ENCODE results near the gene DNMT3L.

The DNMT3L gene

DNA sequence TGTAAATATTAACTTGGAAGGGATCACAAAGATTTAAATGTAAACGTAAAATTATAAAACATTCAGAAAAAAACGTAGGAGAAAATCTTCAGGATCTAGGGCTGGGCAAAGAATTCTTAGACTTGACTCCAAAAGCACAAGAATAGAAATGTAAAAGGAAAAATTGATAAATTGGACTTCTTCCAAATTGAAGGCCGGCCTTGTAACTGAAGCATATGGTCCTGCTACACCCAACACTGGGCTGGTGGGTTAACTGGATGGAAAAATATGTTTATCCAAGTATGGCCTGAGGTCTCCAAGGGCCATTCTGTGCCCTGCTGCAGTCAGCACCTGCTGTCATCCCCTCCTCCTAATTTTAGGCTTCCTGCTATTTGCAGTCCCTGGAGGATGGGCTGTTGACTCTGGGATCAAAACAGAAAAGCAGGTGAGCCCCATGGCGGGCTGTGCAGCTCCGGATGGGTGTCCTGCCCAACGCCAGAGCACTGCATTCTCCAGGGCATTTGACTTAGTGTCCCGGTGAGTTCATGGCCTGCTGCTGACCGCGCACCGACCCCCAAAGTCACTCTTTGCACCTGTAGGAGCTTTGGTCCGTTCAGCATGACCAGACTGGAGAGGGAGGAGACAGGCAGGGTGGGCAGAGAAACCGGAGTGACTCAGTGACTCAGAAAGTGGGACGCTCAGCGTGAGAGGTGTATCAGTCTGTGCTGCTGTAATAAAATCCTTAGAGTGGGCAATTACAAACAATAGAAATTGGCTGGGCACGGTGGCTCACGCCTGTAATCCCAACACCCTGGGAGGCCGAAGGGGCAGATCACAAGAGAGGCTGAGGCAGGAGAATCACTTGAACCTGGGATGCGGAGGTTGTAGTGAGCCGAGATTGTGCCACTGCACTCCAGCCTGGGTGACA is 17.9 kb upstream of the DNMT3L start:
- in situ Hi-C loops (cut with MboI; ENCODE audit: low sequenced_read_pairs): no loop called here

DNA sequence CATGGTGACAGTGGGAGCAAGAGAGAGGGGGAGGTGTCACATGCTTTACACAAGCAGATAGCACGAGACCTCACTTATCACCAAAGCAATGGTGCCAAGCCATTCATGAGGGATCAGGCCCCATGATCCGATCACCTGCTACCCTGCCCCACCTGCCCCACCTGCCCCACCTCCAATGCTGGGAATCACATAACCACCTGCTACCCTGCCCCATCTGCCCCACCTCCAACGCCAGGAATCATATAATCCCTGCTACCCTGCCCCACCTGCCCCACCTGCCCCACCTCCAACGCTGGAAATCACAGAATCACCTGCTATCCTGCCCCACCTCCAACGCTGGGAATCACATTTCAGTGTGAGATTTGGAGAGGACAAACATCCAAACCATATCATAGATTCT is 13.3 kb upstream of the DNMT3L start:
- in situ Hi-C loops (cut with MboI; ENCODE audit: low sequenced_read_pairs): no loop called here

DNA sequence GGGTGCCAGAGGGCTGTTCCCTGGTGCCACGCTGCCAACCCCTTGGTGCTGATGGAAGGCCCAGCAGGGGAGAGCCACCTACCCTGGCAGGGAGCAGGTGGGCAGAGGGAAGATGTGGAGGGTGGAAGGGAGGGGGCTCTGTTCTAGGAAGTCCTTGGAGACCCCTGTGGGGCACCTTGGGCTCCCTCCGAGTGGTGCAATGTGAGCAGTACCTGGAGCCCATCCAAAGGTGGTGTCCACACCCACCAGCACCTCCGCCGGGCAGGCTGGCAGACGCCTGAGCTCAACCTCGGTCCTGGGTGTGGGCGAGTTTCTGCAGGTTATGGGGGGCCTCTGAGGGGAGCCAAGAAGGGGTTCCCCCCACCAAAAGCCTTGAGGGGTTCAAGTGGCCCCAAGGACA is 11.3 kb upstream of the DNMT3L start:
- in situ Hi-C loops (cut with MboI; ENCODE audit: low sequenced_read_pairs): no loop called here

DNA sequence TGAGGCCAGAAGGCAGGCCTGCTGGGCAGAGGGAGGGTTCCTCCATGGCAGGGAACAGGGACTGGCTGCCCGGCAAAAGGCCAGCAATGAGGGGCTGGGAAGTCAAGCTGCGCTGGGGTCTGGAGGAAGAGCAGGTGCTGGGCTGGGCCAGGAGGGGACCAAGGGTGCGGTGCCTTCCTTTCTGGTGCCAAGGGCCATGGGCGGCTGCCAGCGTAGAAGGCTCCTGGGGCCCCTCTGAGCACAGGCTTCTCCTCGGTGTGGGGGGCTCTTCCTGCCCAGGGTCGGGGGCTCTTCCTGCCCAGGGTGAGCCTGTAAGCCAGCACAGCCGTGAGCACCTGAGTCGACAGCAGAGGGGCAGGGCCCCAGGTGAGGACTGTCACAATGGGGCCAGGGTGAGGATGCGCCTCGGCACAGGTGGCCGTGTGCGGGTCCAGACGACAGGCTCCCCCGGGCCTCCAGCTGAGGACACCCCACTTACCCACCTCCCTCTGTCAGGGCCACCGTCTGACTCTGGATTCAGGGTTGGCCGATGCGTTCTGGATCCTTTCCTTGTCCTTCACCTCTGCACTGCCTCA is 10.7 kb upstream of the DNMT3L start:
- in situ Hi-C loops (cut with MboI; ENCODE audit: low sequenced_read_pairs): no loop called here

DNA sequence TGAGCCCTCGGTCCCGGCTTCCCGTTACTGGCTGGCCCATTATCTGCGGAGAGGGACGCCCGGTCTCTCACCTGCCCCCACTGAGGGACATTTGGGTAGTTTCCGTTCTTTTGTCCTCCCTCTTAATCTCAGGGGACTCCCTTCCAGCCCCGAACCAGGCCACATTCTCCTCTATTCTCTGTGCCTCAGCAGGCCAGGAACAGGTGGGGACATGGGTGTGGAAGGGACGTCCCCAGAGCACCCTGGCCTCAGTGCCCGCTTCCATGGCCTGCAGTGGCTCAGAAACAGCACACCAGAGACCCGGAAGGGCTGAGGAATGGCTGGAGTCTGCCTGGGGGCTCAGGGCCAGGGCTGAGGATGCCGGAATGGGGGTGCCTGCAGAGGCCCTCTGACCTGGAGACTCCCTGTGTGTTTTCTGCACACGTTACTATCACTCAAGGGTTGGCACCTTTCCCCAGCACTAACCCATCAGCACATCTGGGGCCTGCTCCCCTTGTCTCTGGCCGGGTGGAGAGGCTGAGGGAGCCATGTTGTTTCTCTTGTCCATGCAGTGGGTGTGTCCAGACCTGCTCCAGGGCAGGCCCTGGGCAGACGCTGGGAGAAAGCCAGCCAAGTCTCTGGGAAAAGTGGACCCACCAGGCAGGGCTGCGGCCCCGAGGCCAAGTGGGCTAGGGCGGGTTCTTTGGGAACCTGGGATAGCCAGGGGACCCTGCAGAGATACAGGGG is 10.0 kb upstream of the DNMT3L start:
- in situ Hi-C loops (cut with MboI; ENCODE audit: low sequenced_read_pairs): no loop called here

DNA sequence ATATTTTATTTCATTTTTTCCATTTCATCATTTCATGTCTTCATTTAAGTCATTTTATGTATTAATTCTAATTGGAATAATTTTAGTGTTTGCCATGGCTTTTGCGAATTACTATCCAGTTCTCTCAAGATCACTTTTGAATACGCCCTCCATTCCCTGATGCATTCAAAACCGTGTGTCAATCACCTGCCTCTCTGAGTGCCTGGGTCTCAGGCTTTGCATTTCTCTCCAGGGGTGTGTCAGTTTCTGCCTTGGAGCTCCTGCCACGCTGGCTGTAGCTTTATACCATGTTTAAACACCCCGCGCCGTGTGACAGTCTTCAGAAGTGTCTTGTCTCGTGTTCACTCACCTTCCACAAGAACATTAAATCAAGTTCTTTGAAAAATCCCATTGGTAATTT is 7.4 kb upstream of the DNMT3L start:
- in situ Hi-C loops (cut with MboI; ENCODE audit: low sequenced_read_pairs): no loop called here

DNA sequence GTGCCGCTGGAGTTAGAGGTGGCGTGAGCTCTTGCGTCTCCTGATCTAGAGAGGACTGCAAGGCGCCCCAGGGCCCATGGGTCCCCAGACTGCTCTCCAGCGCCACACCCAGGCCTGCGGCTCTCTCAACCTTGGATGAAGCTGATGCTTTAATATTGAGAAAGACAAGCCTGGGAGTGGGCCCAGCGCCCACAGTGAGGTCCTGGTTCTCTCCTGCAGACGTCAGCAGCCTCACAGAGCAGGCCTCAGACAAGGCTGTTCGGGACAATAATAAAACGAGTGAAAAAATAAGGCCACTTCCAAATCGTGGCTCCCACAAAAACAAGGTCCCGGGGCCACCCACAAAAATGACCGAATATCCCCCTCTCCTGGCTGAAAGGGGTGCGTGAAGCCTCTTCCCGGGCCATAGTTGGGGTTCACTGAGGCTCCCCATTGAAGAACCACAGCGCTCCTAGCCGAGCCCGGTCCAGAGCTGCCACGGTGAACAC is 6.0 kb upstream of the DNMT3L start:
- in situ Hi-C loops (cut with MboI; ENCODE audit: low sequenced_read_pairs): no loop called here

DNA sequence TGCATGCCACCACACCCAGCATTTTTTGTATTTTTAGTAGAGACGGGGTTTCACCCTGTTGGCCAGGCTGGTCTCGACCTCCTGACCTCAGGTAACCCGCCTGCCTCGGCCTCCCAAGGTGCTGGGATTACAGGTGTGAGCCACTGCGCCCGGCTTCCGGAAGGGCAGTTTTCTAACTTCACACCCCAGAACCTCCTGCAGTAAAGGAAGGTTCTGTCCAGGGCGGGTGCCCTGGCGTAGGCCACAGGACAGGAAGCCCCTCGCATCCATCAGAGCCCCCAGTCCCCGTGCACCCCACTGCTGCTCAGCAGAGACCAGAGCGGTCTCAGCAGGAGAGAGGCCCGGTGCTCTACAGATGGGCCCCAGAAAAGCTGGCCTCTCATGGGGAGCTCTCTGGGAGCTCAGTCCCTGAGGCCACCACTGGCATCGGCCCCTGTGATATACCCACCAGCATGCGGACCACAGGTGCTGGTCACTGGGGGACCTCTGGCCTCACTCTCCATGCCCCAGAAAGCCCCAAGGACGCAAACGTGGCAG is 4.1 kb upstream of the DNMT3L start:
- in situ Hi-C loops (cut with MboI; ENCODE audit: low sequenced_read_pairs): no loop called here

DNA sequence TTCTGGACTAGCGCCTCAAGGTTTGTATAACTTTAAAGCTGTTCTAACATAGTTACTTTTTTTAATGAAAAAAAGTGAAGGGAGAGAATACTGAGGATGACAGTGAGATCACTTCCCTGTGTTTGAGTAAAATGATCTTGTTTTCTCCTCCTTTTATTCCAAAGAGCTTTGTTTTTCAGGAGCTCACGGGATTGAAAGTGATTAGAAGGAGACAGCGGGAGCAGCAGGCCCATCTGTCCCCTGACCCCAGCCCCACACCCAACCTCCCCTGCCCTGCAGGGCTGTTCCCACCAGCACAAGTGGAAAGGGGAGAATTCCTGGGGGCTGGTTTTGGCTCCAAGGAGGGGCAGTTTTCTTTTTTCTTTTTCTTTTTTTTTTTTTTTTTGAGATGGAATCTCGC is 2.1 kb upstream of the DNMT3L start:
- in situ Hi-C loops (cut with MboI; ENCODE audit: low sequenced_read_pairs): no loop called here

DNA sequence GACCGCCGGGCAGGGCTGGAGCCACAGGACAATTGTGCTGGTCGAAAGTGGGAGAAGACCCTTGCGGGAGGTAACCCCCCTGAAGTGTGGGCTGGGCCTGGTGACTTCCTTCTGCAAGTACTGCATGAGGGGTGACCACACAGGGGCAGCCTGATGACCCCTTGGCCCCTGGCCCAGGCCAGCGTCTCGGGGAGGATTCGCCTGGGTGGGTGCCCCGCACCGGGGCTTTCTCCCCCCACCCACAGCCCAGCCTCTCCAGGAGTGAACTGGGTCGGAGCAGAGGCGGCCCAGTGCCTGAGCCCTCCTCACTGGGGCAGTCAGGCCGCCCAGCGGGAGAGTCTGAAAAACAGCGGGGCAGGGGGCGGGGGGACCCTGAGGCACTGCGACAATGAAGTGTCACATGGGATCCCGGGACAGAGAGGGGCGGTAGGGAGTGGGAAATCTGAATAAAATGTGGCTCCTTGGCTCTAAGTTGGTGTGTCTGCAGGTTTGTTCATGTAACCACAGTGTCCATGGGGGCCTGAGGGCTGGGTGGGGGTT is 1.6 kb upstream of the DNMT3L start:
- in situ Hi-C loops (cut with MboI; ENCODE audit: low sequenced_read_pairs): no loop called here

DNA sequence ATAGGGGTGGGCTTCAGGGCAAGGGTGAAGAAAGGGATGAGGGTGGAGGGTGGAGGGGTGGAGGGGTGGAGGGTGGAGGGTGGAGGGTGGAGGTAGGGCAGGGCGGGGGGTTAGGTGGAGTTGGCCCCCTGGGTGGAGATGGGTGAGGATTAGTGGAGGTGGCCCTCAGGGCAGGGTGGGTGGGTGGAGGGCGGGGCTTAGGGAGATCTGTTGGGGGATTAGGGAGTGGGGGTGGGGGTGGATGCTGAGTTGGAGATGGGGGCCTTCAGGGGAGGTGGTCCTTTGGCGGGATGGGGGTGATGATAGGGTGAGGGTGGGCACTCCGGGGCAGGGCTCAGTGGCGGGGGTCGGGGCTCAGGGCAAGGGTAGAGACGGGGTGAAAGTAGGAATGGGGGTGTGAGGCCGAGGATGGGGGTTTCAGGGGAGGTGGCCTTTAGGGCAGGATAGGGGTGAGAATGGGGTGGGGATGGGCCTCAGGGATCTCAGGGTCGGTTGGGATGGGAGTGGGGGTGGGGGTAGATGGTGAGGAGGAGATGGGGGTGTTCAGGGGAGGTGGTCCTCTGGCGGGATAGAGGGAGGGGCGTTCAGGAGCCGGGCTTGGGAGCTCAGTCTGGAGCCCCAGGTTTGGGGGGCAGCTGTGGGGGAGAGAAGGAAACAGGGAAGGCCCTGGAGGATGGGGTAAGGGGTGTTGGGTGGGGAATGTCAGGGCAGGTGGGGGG is 800 bp upstream of the DNMT3L start:
- in situ Hi-C loops (cut with MboI; ENCODE audit: low sequenced_read_pairs): no loop called here

DNA sequence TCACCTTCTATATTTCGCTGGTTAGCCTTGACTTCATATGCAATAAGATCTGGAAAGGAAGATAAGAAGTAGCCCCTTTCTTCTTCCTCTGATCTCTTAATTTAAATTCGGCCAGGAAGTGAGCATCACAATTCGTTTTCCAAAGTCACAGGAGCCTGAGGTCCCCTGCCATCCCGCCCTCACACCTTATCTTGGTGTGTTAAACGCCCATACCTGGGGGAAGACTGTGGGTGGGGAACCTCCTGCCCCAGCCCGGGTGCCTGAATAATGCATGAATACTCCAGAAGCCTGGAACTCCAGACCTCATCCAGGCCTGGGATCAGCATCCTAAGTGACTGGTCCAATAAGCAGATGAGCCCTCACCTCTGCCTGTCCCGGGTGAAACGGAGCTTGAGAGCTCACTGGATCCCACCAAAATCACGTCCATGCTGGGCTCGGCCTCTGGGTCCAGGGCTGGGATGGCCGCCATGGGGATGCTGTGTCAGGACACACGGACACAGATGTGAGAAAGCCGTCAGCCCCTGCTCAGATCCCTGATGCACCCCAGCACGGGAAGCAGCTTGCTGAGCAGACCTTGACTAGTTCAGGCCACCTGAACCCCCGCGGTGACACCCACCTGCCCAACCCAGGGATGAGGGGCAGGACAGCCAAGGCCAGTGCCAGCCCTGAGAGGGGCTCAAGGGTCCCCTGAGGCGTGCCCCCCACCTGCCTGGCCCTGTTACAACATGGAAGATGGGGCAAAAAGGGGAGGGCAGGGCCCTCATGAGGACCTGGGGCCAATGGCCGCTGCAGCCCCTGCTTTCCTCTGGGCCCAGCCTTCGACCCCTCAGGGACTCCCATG is 686 bp downstream of the DNMT3L start:
- in situ Hi-C loops (cut with MboI; ENCODE audit: low sequenced_read_pairs): no loop called here

DNA sequence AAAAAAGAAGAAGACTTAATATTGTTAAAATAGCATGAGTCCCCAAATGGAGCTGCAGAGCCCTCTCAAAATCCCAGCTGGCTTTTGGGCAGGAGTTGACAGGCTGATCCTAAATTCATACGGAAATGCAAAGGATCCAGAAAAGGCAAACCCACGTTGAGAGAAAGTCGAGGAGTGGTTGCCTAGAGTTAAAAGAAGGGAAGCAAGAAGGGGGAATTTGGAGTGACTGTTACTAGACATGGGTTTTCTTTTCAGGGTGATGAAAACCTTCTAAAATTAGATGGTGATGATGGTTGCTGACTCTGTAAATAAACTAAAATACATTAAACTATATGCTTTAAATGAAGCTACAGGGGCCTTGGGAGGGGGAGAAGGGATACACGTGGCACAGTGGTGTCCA is 1.6 kb downstream of the DNMT3L start:
- in situ Hi-C loops (cut with MboI; ENCODE audit: low sequenced_read_pairs): no loop called here

DNA sequence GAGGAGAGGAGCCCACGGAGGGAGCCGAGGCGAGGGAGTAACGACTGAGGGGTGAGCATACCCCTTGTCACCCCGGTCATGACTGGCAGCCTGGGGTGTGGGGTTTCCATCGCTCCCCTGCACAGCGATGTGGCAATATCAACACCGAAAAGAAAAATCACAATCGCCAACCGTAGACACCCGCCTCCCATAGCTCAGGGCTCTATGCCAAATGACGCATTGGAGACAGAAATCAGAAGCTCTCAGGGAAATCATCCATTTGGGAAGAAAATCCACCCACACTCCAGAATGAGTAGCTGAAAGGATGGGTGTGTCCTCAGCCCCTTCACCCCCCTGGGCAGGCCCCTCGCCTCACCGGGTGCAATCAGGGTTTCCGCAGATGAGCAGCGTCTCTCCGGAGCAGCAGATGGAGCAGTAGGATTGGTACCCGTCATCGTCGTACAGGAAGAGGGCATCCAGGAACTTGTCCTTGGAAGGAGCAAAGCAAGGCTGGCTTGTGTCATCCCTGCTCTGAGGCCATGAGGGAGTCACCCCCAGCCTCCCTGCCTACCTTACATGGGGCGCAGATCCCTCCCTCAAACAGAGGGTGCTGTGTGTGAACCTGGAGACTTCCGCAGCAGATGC is 2.5 kb downstream of the DNMT3L start:
- in situ Hi-C loops (cut with MboI; ENCODE audit: low sequenced_read_pairs): no loop called here

DNA sequence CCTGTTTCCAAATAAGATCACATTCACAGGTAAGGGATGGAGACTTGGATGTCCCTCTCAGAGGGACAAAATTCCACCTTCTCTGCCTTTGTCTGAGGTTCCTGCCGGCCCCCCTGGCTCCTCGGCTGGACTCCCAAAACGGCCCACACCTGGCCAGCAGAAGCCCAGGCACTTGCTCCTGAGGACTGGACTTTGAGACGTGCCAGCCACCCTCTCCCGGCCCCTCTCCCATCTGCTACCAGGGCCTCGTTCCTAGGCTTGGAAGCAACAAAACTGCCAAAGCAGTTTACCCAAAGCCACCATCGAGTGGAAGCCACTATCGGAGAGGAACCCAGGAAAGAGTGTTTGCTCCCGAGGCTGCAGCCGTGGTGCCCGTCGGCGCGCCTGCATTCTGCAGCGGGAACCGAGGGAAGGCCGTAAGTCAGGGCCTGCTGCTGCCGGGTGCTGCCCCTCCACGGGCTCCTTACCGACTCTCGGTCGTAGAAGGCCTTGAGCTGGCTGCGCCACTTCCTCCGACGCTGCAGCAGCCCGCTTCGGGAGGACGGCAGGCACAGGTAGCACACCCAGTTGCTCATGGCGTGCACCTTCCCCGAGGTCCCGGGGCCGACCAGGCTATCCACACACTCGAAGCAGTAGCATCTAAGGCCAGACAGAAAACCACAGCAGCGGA is 3.5 kb downstream of the DNMT3L start:
- in situ Hi-C loops (cut with MboI; ENCODE audit: low sequenced_read_pairs): no loop called here

DNA sequence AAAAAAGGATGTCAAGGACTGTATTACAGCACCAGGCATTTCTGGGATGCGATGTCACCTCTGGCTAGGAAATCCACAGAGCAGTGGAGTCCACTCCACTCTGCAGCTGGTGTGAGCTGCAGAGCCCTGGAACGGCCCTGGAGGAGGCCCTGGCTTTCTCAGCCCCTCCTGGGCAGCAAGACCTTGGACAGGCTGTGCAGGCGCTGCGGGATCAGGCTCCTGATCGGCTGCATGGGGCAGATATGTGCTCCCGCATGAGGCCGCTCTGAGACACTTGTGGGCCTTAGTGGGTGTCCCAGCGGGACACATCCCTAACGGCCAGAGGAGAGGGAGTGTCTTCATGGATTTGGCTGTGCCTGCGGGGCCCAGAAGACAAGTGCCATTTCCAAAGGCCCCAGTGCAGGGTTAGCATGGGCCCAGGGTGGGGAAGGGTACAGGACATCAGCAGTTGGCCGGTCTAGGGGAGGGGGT is 6.2 kb downstream of the DNMT3L start:
- in situ Hi-C loops (cut with MboI; ENCODE audit: low sequenced_read_pairs): no loop called here

DNA sequence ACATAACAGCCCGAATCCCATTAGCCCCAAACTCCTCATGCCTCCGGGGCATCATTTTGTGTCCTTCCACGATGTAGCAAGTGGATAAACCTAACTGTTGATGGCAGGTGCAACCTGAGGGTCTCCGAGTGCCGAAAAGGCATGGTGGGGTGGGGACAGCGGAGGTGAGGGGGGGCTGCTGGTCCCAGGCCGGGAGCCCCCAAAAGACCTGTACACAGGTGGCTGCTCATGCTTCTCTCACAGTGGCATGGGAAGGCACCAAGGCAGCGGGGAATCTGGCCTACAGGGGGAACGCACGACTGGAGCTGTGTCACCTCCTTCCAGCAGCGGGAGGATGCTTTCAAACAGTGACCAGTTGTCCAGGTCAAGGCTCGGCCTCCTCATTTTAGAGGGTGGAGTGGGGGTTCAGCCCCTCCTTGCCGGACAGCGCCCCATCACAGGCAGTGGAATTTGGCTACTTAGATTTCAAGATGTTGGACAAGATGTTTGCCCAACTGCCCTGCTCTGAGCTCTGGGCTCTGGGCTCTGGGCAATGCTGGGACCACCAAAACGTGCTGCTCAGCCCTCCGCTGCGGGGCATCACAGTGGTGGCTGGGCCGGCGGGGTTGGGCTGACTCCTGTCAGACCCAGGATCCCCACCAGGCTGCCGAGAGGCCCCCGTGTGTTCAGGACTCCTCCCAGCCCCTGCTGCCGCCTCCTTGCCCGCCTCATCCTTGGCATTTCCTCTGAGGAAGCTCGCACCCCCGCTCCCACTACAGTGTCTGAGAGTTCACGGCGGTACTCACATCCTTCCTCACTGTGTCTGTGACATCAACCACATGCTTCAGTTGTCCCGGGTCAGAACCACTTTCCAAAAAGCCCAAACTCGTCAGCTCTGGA is 7.6 kb downstream of the DNMT3L start:
- in situ Hi-C loops (cut with MboI; ENCODE audit: low sequenced_read_pairs): no loop called here
